ENCODE data around the gene TAS2R40. TPM values are rescaled to one million over a fixed set of nuclear protein-coding genes. Genes with fewer than 3 reads are reported as not detected.

The TAS2R40 gene
- total and polyA plus RNA-seq, 2 donors from 2014 or later: not detected

GRCh38 chr7:143234533-143234875 lies 12.7 kb downstream of the TAS2R40 start:
- Histone ChIP-seq H3K4me3 (ENCODE audit: low read length in 3 of 3) (no peak overlapping the region), H3K9ac (ENCODE audit: low read length in 3 of 3) (no peak overlapping the region), H3K36me3 (ENCODE audit: control insufficient read depth in 2 of 3, insufficient read depth in 3 of 3, low read length in 3 of 3) (no peaks in the 10 kb centered on the region), H3K27ac (ENCODE audit: low read depth in 2 of 2, low read length in 2 of 2) (no peak overlapping the region), H3K9me3 (ENCODE audit: control insufficient read depth in 2 of 3, insufficient read depth in 1 of 3, low read length in 3 of 3) (peaks cover 0 to 4% (median 0%) of the 10 kb centered on the region in 3 donors), H3K27me3 (ENCODE audit: control insufficient read depth, insufficient read depth, low read length) (no peaks in the 10 kb centered on the region), H3K4me1 (ENCODE audit: control insufficient read depth in 2 of 3, insufficient read depth in 2 of 3, low read depth in 1 of 3, low read length in 3 of 3) (no peaks in the 10 kb centered on the region)
- no peak for FAIRE-seq
- intact Hi-C loops (cut with DNase I): loop anchor here (10.0 kb wide), 1 partner anchor 180 kb away; no protein-coding TSS in a partner anchor
- DNase-seq: no peak
- TF ChIP-seq CTCF (IDR thresholded peaks at IDR 0.05; ENCODE audit: borderline replicate concordance, extremely low read depth, insufficient read depth): no peak

GRCh38 chr7:143235561-143235960 lies 13.7 kb downstream of the TAS2R40 start:
- H3K4me1 ChIP-seq (ENCODE audit: control insufficient read depth in 2 of 3, insufficient read depth in 2 of 3, low read depth in 1 of 3, low read length in 3 of 3): no peaks in the 10 kb centered on the region
- intact Hi-C loops (cut with DNase I): loop anchor here (10.0 kb wide), 1 partner anchor 179 kb away; no protein-coding TSS in a partner anchor
- FAIRE-seq: no peak
- no peak overlapping the region for H3K27ac ChIP-seq (ENCODE audit: low read depth in 2 of 2, low read length in 2 of 2)
- no peaks in the 10 kb centered on the region for H3K27me3 ChIP-seq (ENCODE audit: control insufficient read depth, insufficient read depth, low read length)
- no peaks in the 10 kb centered on the region for H3K36me3 ChIP-seq (ENCODE audit: control insufficient read depth in 2 of 3, insufficient read depth in 3 of 3, low read length in 3 of 3)
- TF ChIP-seq CTCF (IDR thresholded peaks at IDR 0.05; ENCODE audit: borderline replicate concordance, extremely low read depth, insufficient read depth): no peak
- DNase-seq: no peak
- H3K4me3 ChIP-seq (ENCODE audit: low read length in 3 of 3): no peak overlapping the region
- H3K9ac ChIP-seq (ENCODE audit: low read length in 3 of 3): no peak overlapping the region
- H3K9me3 ChIP-seq (ENCODE audit: control insufficient read depth in 2 of 3, insufficient read depth in 1 of 3, low read length in 3 of 3): peaks cover 0 to 4% (median 0%) of the 10 kb centered on the region in 3 donors

- FAIRE-seq: no peak
- Histone ChIP-seq H3K27ac (ENCODE audit: low read depth in 2 of 2, low read length in 2 of 2) (no peak overlapping the region), H3K4me1 (ENCODE audit: control insufficient read depth in 2 of 3, insufficient read depth in 2 of 3, low read depth in 1 of 3, low read length in 3 of 3) (peaks cover 0 to 2% (median 0%) of the 10 kb centered on the region in 3 donors), H3K27me3 (ENCODE audit: control insufficient read depth, insufficient read depth, low read length) (no peaks in the 10 kb centered on the region), H3K9ac (ENCODE audit: low read length in 3 of 3) (no peak overlapping the region), H3K4me3 (ENCODE audit: low read length in 3 of 3) (no peak overlapping the region), H3K9me3 (ENCODE audit: control insufficient read depth in 2 of 3, insufficient read depth in 1 of 3, low read length in 3 of 3) (no peaks in the 10 kb centered on the region), H3K36me3 (ENCODE audit: control insufficient read depth in 2 of 3, insufficient read depth in 3 of 3, low read length in 3 of 3) (no peaks in the 10 kb centered on the region)
- TF ChIP-seq CTCF (IDR thresholded peaks at IDR 0.05; ENCODE audit: borderline replicate concordance, extremely low read depth, insufficient read depth): no peak
- intact Hi-C loops (cut with DNase I): loop anchor here (10.0 kb wide), 1 partner anchor 178 kb away; no protein-coding TSS in a partner anchor
- no peak for DNase-seq
These were observed 14.7 kb downstream of the TAS2R40 start for GRCh38 chr7:143236408-143236990.
